ENCODE data around the gene LMOD2. TPM values are rescaled to one million over a fixed set of nuclear protein-coding genes. Genes with fewer than 3 reads are reported as not detected.

LMOD2 gene
- total RNA-seq = not detected

GRCh38 chr7:123655614-123656013 is at the start of gene LMOD2:
Gene LMOD2, plus strand, starts transcription at chr7:123655866. Its CDS starts 98 bp downstream, at chr7:123655964.
- Histone ChIP-seq H3K9me3 (no peaks in the 10 kb centered on the region), H3K27ac (no peak within 1 kb of the TSS), H3K4me1 (peaks cover 0 to 8% (median 0%) of the 10 kb centered on the region in 4 donors), H3K4me3 (no peak within 1 kb of the TSS), H3K36me3 (no peaks in the 10 kb centered on the region), H3K27me3 (no peaks in the 10 kb centered on the region)
- TF ChIP-seq CTCF (IDR thresholded peaks at IDR 0.05) (no peak), POLR2A (IDR thresholded peaks at IDR 0.05) (no peak)
- DNase-seq = no peak

- DNase-seq = no peak
- TF ChIP-seq POLR2A (IDR thresholded peaks at IDR 0.05) = no peak
- no peak for TF ChIP-seq CTCF (IDR thresholded peaks at IDR 0.05)
- no peaks in the 10 kb centered on the region for H3K4me1 ChIP-seq
- H3K9me3 ChIP-seq = no peaks in the 10 kb centered on the region
- H3K36me3 ChIP-seq = no peaks in the 10 kb centered on the region
- no peaks in the 10 kb centered on the region for H3K27me3 ChIP-seq
- no peak overlapping the region for H3K4me3 ChIP-seq
- no peak overlapping the region for H3K27ac ChIP-seq
Observed at GRCh38 chr7:123607423-123607975, 48.2 kb upstream of the LMOD2 start.

GRCh38 chr7:123608991-123609882 is 46.4 kb upstream of the LMOD2 start:
- no peak overlapping the region for H3K4me3 ChIP-seq
- no peak overlapping the region for H3K27ac ChIP-seq
- TF ChIP-seq CTCF (IDR thresholded peaks at IDR 0.05) = no peak
- TF ChIP-seq POLR2A (IDR thresholded peaks at IDR 0.05) = no peak
- no peaks in the 10 kb centered on the region for H3K9me3 ChIP-seq
- no peaks in the 10 kb centered on the region for H3K4me1 ChIP-seq
- no peaks in the 10 kb centered on the region for H3K36me3 ChIP-seq
- no peaks in the 10 kb centered on the region for H3K27me3 ChIP-seq
- DNase-seq = no peak

- TF ChIP-seq POLR2A (IDR thresholded peaks at IDR 0.05) (no peak), CTCF (IDR thresholded peaks at IDR 0.05) (no peak)
- Histone ChIP-seq H3K4me3 (no peak overlapping the region), H3K9me3 (no peaks in the 10 kb centered on the region), H3K36me3 (no peaks in the 10 kb centered on the region), H3K27ac (no peak overlapping the region), H3K27me3 (no peaks in the 10 kb centered on the region), H3K4me1 (no peaks in the 10 kb centered on the region)
- DNase-seq = no peak
Observed at GRCh38 chr7:123609883-123610239, 45.8 kb upstream of the LMOD2 start.

- Histone ChIP-seq H3K27ac (no peak overlapping the region), H3K36me3 (no peaks in the 10 kb centered on the region), H3K4me1 (no peaks in the 10 kb centered on the region), H3K27me3 (no peaks in the 10 kb centered on the region), H3K9me3 (no peaks in the 10 kb centered on the region), H3K4me3 (no peak overlapping the region)
- TF ChIP-seq CTCF (IDR thresholded peaks at IDR 0.05) (no peak), POLR2A (IDR thresholded peaks at IDR 0.05) (no peak)
- no peak for DNase-seq
Observed at GRCh38 chr7:123612024-123612423, 43.6 kb upstream of the LMOD2 start.

Data from Peyer's patch (tissue), 4 donors.